ENCODE data around the gene ZNF688.

ZNF688 gene

Small RNA genes within 50 kb of the gene (small RNA-seq; reads per million reads assigned to genes)
- 0 reads per million in 2 experiments for gene AC093249.4

All from SK-N-DZ (cell line).